Fibroblast of lung (primary cell): ENCODE data around the gene KIAA1549.

Source experiments
- CTCF ChIP-seq, 2 donors: IDR thresholded peaks in 1 of 2; conservative IDR thresholded peaks in 1 of 2; 1 replicate in 1 of 2; 2 replicates in 1 of 2; pipeline ENCODE4 v1.5.1; 2011 to 2012; ENCODE audit warnings: low read length in 2 of 2, control low read depth in 1 of 2, inconsistent platforms in 1 of 2, low read depth in 1 of 2, mild to moderate bottlenecking in 1 of 2
- EZH2 ChIP-seq: IDR thresholded peaks from 2 replicates; pipeline ENCODE4 v1.5.1; 2012; ENCODE audit warnings: low read length, control low read depth, mild to moderate bottlenecking; ENCODE audit errors: missing control alignments

GRCh38 chr7:138872576-138872975 is 108.6 kb downstream of the KIAA1549 start:
- TF ChIP-seq CTCF (conservative IDR thresholded peaks at IDR 0.05 in 1 of 2, IDR thresholded peaks at IDR 0.05 in 1 of 2; ENCODE audit: low read depth in 1 of 2, low read length in 2 of 2): no peak
- no peak for TF ChIP-seq EZH2
